ENCODE results near the gene RERE.

Gene RERE

DNA sequence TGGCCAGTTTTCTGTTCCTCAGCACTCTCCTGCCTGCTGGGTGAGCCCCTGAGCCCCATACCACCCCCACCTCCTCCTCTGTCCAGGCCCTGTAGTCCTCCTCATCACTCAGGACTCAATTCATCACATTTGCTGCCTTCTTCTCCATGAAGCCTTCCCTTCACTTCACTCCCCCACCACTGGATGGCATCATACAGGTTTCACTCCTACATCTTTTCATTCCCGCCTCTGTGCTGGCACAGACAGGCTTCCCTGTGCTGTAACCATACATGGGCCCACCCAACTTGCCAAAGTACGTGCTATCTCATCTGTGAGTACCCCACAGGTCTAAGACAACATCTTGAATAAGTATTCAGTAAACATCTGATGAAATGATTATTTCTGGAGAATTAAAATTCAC is 442.6 kb downstream of the RERE start:
- TF ChIP-seq CREB1 (IDR thresholded peaks at IDR 0.05; ENCODE audit: low read depth) (no peak), EGR1 (IDR thresholded peaks at IDR 0.05) (no peak), RAD21 (IDR thresholded peaks at IDR 0.05; ENCODE audit: low read depth) (peak; percentile 51)

DNA sequence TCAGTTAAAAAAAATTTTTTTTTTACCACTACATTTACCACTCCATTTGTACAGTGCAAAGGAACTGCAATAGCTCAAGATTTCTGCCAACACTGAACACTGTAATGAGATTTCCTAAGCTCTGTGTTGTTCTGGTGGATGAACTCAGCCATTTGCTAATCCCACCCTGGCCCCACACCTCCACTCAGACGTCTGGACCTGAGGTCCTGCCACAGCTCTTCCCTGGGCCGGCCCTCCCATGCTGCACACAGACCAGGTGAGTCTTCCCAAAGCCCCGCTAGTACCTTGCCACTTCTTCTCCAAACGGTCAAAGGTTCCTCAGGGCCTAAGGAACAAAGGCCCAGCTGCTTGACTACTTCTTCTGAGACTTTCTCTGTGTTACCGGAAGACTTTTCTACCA is 443.1 kb downstream of the RERE start:
- TF ChIP-seq RAD21 (IDR thresholded peaks at IDR 0.05; ENCODE audit: low read depth) (no peak), ZBTB7A (IDR thresholded peaks at IDR 0.05; ENCODE audit: low read depth) (no peak), CEBPB (IDR thresholded peaks at IDR 0.05) (no peak), EP300 (IDR thresholded peaks at IDR 0.05; ENCODE audit: borderline replicate concordance) (no peak), NFIC (IDR thresholded peaks at IDR 0.05) (no peak), CREB1 (IDR thresholded peaks at IDR 0.05; ENCODE audit: low read depth) (no peak), FOXM1 (IDR thresholded peaks at IDR 0.05; ENCODE audit: borderline replicate concordance, low read depth) (no peak), TCF12 (IDR thresholded peaks at IDR 0.05; ENCODE audit: low read depth) (no peak), TAF1 (IDR thresholded peaks at IDR 0.05; ENCODE audit: low read depth) (no peak), TEAD4 (IDR thresholded peaks at IDR 0.05) (no peak), YY1 (IDR thresholded peaks at IDR 0.05; ENCODE audit: low read depth) (no peak), EGR1 (IDR thresholded peaks at IDR 0.05) (no peak)
- TF ChIP-seq, protein P1, sequence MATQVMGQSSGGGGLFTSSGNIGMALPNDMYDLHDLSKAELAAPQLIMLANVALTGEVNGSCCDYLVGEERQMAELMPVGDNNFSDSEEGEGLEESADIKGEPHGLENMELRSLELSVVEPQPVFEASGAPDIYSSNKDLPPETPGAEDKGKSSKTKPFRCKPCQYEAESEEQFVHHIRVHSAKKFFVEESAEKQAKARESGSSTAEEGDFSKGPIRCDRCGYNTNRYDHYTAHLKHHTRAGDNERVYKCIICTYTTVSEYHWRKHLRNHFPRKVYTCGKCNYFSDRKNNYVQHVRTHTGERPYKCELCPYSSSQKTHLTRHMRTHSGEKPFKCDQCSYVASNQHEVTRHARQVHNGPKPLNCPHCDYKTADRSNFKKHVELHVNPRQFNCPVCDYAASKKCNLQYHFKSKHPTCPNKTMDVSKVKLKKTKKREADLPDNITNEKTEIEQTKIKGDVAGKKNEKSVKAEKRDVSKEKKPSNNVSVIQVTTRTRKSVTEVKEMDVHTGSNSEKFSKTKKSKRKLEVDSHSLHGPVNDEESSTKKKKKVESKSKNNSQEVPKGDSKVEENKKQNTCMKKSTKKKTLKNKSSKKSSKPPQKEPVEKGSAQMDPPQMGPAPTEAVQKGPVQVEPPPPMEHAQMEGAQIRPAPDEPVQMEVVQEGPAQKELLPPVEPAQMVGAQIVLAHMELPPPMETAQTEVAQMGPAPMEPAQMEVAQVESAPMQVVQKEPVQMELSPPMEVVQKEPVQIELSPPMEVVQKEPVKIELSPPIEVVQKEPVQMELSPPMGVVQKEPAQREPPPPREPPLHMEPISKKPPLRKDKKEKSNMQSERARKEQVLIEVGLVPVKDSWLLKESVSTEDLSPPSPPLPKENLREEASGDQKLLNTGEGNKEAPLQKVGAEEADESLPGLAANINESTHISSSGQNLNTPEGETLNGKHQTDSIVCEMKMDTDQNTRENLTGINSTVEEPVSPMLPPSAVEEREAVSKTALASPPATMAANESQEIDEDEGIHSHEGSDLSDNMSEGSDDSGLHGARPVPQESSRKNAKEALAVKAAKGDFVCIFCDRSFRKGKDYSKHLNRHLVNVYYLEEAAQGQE (IDR thresholded peaks at IDR 0.05; ENCODE audit: low read depth) = no peak
- TF ChIP-seq, protein P2, sequence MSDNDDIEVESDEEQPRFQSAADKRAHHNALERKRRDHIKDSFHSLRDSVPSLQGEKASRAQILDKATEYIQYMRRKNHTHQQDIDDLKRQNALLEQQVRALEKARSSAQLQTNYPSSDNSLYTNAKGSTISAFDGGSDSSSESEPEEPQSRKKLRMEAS (IDR thresholded peaks at IDR 0.05) = no peak
- TF ChIP-seq, protein P3, sequence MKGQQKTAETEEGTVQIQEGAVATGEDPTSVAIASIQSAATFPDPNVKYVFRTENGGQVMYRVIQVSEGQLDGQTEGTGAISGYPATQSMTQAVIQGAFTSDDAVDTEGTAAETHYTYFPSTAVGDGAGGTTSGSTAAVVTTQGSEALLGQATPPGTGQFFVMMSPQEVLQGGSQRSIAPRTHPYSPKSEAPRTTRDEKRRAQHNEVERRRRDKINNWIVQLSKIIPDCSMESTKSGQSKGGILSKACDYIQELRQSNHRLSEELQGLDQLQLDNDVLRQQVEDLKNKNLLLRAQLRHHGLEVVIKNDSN (IDR thresholded peaks at IDR 0.05) = no peak

DNA sequence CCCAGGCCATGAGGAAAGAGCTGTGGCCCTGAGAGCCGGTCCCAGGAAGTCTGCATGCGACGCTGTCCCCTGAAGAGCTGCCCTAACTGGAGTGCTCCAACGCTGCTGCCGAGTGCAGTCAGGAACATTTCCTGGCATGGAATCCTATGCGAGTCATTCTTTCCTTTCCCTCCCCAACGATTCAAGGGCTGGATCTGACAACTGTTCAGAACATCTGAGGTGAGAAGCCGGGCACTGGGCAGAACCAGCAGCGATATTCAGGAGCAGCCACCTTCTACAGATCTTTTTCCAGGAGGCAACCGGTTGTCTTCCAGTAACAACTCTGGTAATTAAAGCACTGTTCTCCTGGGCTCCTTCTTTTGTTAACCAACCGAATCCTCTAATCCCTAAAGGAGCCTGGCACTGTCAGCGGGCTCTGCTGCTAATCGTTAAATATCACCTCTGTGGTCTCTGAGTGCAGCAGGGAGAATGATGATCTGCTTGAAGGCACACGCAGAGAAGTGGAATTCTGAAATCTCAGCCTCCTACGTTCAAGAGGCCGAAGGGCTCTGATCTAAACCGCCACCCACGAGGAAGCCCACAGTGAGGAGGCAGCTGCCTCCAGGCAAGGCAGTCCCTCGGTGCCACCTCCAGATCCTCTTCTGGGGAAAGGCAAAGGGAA is 443.7 kb downstream of the RERE start:
- TF ChIP-seq, protein P2 (IDR thresholded peaks at IDR 0.05) = no peak
- no peak; the same call in 1 of the 2 replicates for TF ChIP-seq NFIC (IDR thresholded peaks at IDR 0.05)
- TF ChIP-seq EP300 (IDR thresholded peaks at IDR 0.05; ENCODE audit: borderline replicate concordance) = no peak
- TF ChIP-seq CREB1 (IDR thresholded peaks at IDR 0.05; ENCODE audit: low read depth) = no peak
- TF ChIP-seq, protein P3 (IDR thresholded peaks at IDR 0.05) = no peak
- no peak for TF ChIP-seq ZBTB7A (IDR thresholded peaks at IDR 0.05; ENCODE audit: low read depth)
- no peak for TF ChIP-seq TAF1 (IDR thresholded peaks at IDR 0.05; ENCODE audit: low read depth)
- no peak for TF ChIP-seq TCF12 (IDR thresholded peaks at IDR 0.05; ENCODE audit: low read depth)
- TF ChIP-seq TEAD4 (IDR thresholded peaks at IDR 0.05) = no peak
- no peak for TF ChIP-seq EGR1 (IDR thresholded peaks at IDR 0.05)
- no peak for TF ChIP-seq RAD21 (IDR thresholded peaks at IDR 0.05; ENCODE audit: low read depth)
- no peak for TF ChIP-seq FOXM1 (IDR thresholded peaks at IDR 0.05; ENCODE audit: borderline replicate concordance, low read depth)
- no peak for TF ChIP-seq YY1 (IDR thresholded peaks at IDR 0.05; ENCODE audit: low read depth)
- no peak for TF ChIP-seq CEBPB (IDR thresholded peaks at IDR 0.05)
- TF ChIP-seq, protein P1 (IDR thresholded peaks at IDR 0.05; ENCODE audit: low read depth) = no peak

DNA sequence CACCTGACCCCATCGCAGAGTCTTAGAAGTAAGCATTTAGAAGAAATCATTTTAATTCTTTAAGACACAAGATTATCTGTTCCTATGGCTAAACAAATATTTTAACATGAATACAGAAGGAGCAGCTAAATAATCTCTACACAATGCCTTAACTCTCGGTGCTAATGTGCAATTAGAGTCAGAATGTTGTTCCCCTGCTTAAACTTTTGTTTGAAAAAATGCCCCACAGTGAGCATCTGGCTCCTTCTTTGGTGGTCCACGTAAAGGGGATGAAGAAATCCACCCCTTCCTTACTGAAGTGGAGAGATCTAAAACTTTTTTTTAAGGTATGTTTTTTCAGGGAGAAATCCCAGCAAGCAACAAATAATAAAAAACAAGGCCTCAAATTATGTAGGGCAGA is 444.3 kb downstream of the RERE start:
- no peak for TF ChIP-seq RAD21 (IDR thresholded peaks at IDR 0.05; ENCODE audit: low read depth)
- TF ChIP-seq EGR1 (IDR thresholded peaks at IDR 0.05) = no peak
- TF ChIP-seq, protein P2 (IDR thresholded peaks at IDR 0.05) = no peak
- no peak for TF ChIP-seq TCF12 (IDR thresholded peaks at IDR 0.05; ENCODE audit: low read depth)
- TF ChIP-seq TAF1 (IDR thresholded peaks at IDR 0.05; ENCODE audit: low read depth) = no peak
- no peak for TF ChIP-seq CEBPB (IDR thresholded peaks at IDR 0.05)
- no peak for TF ChIP-seq EP300 (IDR thresholded peaks at IDR 0.05; ENCODE audit: borderline replicate concordance)
- TF ChIP-seq TEAD4 (IDR thresholded peaks at IDR 0.05) = no peak
- TF ChIP-seq, protein P3 (IDR thresholded peaks at IDR 0.05) = no peak
- TF ChIP-seq FOXM1 (IDR thresholded peaks at IDR 0.05; ENCODE audit: borderline replicate concordance, low read depth) = no peak
- TF ChIP-seq ZBTB7A (IDR thresholded peaks at IDR 0.05; ENCODE audit: low read depth) = no peak
- no peak for TF ChIP-seq CREB1 (IDR thresholded peaks at IDR 0.05; ENCODE audit: low read depth)
- TF ChIP-seq YY1 (IDR thresholded peaks at IDR 0.05; ENCODE audit: low read depth) = no peak
- TF ChIP-seq, protein P1 (IDR thresholded peaks at IDR 0.05; ENCODE audit: low read depth) = no peak
- TF ChIP-seq NFIC (IDR thresholded peaks at IDR 0.05) = no peak

Data from Ishikawa (cell line).